Measurements from ENCODE around the gene SRPX2.

GRCh38 chrX:100721328-100721727 is 77.3 kb downstream of the SRPX2 start:
- no peak for TF ChIP-seq CTCF (IDR thresholded peaks at IDR 0.05; ENCODE audit: borderline replicate concordance, extremely low read depth, low read length, poor library complexity, severe bottlenecking)
- TF ChIP-seq EZH2 (IDR thresholded peaks at IDR 0.05; ENCODE audit: borderline replicate concordance, low read depth, low read length, severe bottlenecking), result no peak

All from DND-41 (cell line).